ENCODE data around the gene CGB5.

CGB5 gene

GRCh38 chr19:49009828-49010227 lies 33.8 kb upstream of the CGB5 start:
- TF ChIP-seq CTCF (IDR thresholded peaks at IDR 0.05; ENCODE audit: low read depth, low read length): no peak
- no peak for DNase-seq (ENCODE audit: extremely low read depth, low read depth)

- no peak for TF ChIP-seq CTCF (IDR thresholded peaks at IDR 0.05; ENCODE audit: low read depth, low read length)
- DNase-seq (ENCODE audit: extremely low read depth, low read depth): no peak
Measured at GRCh38 chr19:49010453-49010852, 33.2 kb upstream of the CGB5 start.

GRCh38 chr19:49011194-49011593 lies 32.5 kb upstream of the CGB5 start:
- no peak for TF ChIP-seq CTCF (IDR thresholded peaks at IDR 0.05; ENCODE audit: low read depth, low read length)

GRCh38 chr19:49014123-49014869 lies 29.4 kb upstream of the CGB5 start:
- no peak for DNase-seq (ENCODE audit: extremely low read depth, low read depth)
- TF ChIP-seq CTCF (IDR thresholded peaks at IDR 0.05; ENCODE audit: low read depth, low read length): no peak

More at GRCh38 chr19:49011194-49011593, 32.5 kb upstream of the CGB5 start:
- DNase-seq (ENCODE audit: extremely low read depth, low read depth): no peak

GRCh38 chr19:49014870-49015255 lies 28.8 kb upstream of the CGB5 start:
- DNase-seq (ENCODE audit: extremely low read depth, low read depth): no peak
- TF ChIP-seq CTCF (IDR thresholded peaks at IDR 0.05; ENCODE audit: low read depth, low read length): no peak

GRCh38 chr19:49016067-49016839 lies 27.4 kb upstream of the CGB5 start:
- TF ChIP-seq CTCF (IDR thresholded peaks at IDR 0.05; ENCODE audit: low read depth, low read length): no peak
- DNase-seq (ENCODE audit: extremely low read depth, low read depth): no peak

GRCh38 chr19:49017041-49017665 lies 26.5 kb upstream of the CGB5 start, which contains the start of gene LHB:
TSS of gene LHB (minus strand) at chr19:49017091. CDS start at chr19:49017081, 10 bp downstream.
- DNase-seq (ENCODE audit: extremely low read depth, low read depth): no peak
- TF ChIP-seq CTCF (IDR thresholded peaks at IDR 0.05; ENCODE audit: low read depth, low read length): no peak
